Small intestine (tissue), 7 donors: Measurements from ENCODE around the gene DBF4B. TPM values are rescaled to one million over a fixed set of nuclear protein-coding genes. Genes with fewer than 3 reads are reported as not detected.

Experiments used
- DNase-seq, 2 donors: peaks; one replicate each; pipeline versions ENCODE4 v3.0.0 to v3.0.0-alpha.2; 2013
- FAIRE-seq: peaks from 2 replicates; lab custom pipeline; 2012; peaks lifted over from hg19 to GRCh38; lab: Jason Lieb, UNC
- H3K27ac ChIP-seq, 3 donors: one replicate each; pipeline ENCODE4 v1.5.1; 2013; ENCODE audit warnings: low read length in 2 of 3, mild to moderate bottlenecking in 2 of 3, control low read depth in 1 of 3, inconsistent platforms in 1 of 3, low read depth in 1 of 3, moderate library complexity in 1 of 3
- H3K27me3 ChIP-seq, 3 donors: one replicate each; pipeline ENCODE4 v1.6.1; 2013; ENCODE audit warnings: low read length in 3 of 3, inconsistent platforms in 1 of 3; ENCODE audit not compliant: control insufficient read depth in 3 of 3, insufficient read depth in 3 of 3
- H3K36me3 ChIP-seq, 3 donors: one replicate each; pipeline ENCODE4 v1.6.1; 2013; ENCODE audit warnings: low read length in 3 of 3, inconsistent platforms in 1 of 3, low read depth in 1 of 3, mild to moderate bottlenecking in 1 of 3, moderate library complexity in 1 of 3; ENCODE audit not compliant: control insufficient read depth in 3 of 3, insufficient read depth in 2 of 3
- H3K4me1 ChIP-seq, 3 donors: one replicate each; pipeline ENCODE4 v1.6.1; 2013; ENCODE audit warnings: low read length in 2 of 3, inconsistent platforms in 1 of 3, low read depth in 1 of 3, mild to moderate bottlenecking in 1 of 3, moderate library complexity in 1 of 3; ENCODE audit not compliant: control insufficient read depth in 3 of 3, insufficient read depth in 2 of 3
- H3K4me3 ChIP-seq, 3 donors: one replicate each; pipeline ENCODE4 v1.5.1; 2013; ENCODE audit warnings: low read length in 3 of 3, control low read depth in 1 of 3, inconsistent platforms in 1 of 3, low read depth in 1 of 3, mild to moderate bottlenecking in 1 of 3, moderate library complexity in 1 of 3
- H3K9me3 ChIP-seq, 2 donors: one replicate each; pipeline ENCODE4 v1.6.1; 2013; ENCODE audit warnings: low read depth in 1 of 2, low read length in 1 of 2; ENCODE audit not compliant: control insufficient read depth in 2 of 2, insufficient read depth in 1 of 2
- whole genome bisulfite sequencing, 3 donors: extraction: QIAGEN DNeasy Blood & Tissue Kit; methylation state at CpG; one replicate each; pipeline ENCODE4 v1.1.7; 2013; 5-methylcytosine and 5-hydroxymethylcytosine counted together
- polyA plus RNA-seq, 4 donors: library from polyadenylated mRNA; stranded (reverse) in 3 of 4; unstranded in 1 of 4; fragments of 200-250 nt in 3 of 4; fragments of 120-200 nt in 1 of 4; gene quantifications; one replicate each; pipeline versions ENCODE4 v1.2.1 to v1.2.3, GENCODE V29; 2013
- donor health status: healthy with polysubstance abuse.
- donor health status: control.
- donor health status: control.
- donor health status: Bipolar disorder and iron deficiency.
- donor health status: healthy.

The DBF4B gene
- polyA plus RNA-seq, 4 donors, result 0.54 to 9.1 (median 3.1) TPM

DNA sequence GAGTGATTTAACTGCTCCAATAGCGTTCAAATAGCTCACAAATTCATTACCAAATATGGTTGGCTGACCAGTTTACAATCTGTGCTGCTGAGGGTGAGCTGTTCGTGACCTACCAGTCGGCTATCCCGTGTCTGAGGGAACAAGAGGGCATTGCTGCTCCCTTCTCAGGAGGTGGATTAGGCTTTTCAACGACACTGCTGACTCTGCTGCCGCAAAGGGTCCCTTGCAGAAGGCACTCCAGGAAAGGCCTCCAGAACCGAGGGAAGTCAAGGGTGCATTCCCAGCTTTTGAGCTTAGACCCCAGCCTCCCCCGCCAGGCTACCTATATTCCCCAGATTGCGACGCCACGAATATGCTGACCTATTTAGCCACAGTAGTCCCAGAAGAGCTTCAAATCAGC, 89.3 kb downstream of the DBF4B start:
- Histone ChIP-seq H3K4me3 (no peak overlapping the region), H3K9me3 (no peaks in the 10 kb centered on the region), H3K27ac (peak overlapping the region in 1 of 3 donors; percentile 76), H3K27me3 (no peaks in the 10 kb centered on the region), H3K4me1 (peaks cover 0 to 5% (median 3%) of the 10 kb centered on the region in 3 donors), H3K36me3 (peaks cover 0 to 2% (median 0%) of the 10 kb centered on the region in 3 donors)
- FAIRE-seq (no peak), DNase-seq (no peak)
- 76 to 78% (median 78%) methylated on average over 11 of the region's 11 CpGs for WGBS, 3 donors

DNA sequence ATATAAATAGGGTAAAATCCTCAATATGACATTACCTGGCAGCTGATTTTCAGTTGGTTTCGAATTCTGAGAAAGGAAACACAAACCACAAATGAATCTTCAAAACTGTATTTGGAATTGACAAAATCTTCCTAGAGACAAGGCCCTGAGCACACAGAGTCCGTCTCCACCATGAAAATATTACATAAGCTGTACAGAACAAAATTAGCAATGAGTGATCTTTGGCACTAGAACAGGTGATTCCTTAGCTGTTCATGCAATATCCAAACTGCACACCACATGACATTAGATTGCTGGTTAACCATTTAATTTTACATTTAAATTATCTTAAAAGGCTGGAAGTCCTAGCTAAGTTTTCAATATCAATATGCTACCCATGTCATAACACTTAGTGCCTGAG, 89.9 kb downstream of the DBF4B start:
- H3K27me3 ChIP-seq, result no peaks in the 10 kb centered on the region
- DNase-seq (peak in 1 of 2 donors; percentile 52), FAIRE-seq (no peak)
- WGBS, 3 donors, result 42 to 62% (median 50%) methylated on average over 2 of the region's 2 CpGs
- peaks cover 0 to 5% (median 3%) of the 10 kb centered on the region in 3 donors for H3K4me1 ChIP-seq
- H3K9me3 ChIP-seq, result no peaks in the 10 kb centered on the region
- peaks cover 0 to 2% (median 0%) of the 10 kb centered on the region in 3 donors for H3K36me3 ChIP-seq
- H3K27ac ChIP-seq, result no peak overlapping the region
- H3K4me3 ChIP-seq, result no peak overlapping the region

Other genes starting within 250 kb of the DBF4B start
- 10 to 100 TPM in 2 of 4 donors, 1 to 10 TPM in 2; 7.3 to 29.6 (median 10.7) TPM for gene GPATCH8, start 205.3 kb upstream of the DBF4B start, polyA plus RNA-seq
- gene FZD2, start 151.2 kb upstream of the DBF4B start, polyA plus RNA-seq, result 1 to 10 TPM in 1 of 4 donors, under 1 TPM in 1, not detected in 2; 0.79 to 3.1 TPM
- under 1 TPM in 2 of 4 donors, not detected in 2; 0.06 to 0.59 TPM for gene MEIOC, start 52.2 kb upstream of the DBF4B start, polyA plus RNA-seq
- gene CCDC43, start 18.9 kb upstream of the DBF4B start, polyA plus RNA-seq, result 10 to 100 TPM in 3 of 4 donors, 1 to 10 TPM in 1; 8.1 to 26.0 (median 15.9) TPM
- gene ADAM11, start 50.3 kb downstream of the DBF4B start, polyA plus RNA-seq, result under 1 TPM in 2 of 4 donors, not detected in 2; 0.15 to 0.62 TPM
- gene GJC1, start 121.6 kb downstream of the DBF4B start, polyA plus RNA-seq, result 1 to 10 TPM in 2 of 4 donors, not detected in 2; 3.2 to 4.7 TPM
- 1 to 10 TPM in 3 of 4 donors, not detected in 1; 1.2 to 6.5 (median 1.5) TPM for gene HIGD1B, start 139.2 kb downstream of the DBF4B start, polyA plus RNA-seq
- 10 to 100 TPM; 19.9 to 71.2 (median 33.8) TPM for gene EFTUD2, start 190.8 kb downstream of the DBF4B start, polyA plus RNA-seq
- gene GFAP, start 206.8 kb downstream of the DBF4B start, polyA plus RNA-seq, result 1 to 10 TPM in 1 of 4 donors, under 1 TPM in 2, not detected in 1; 0.32 to 1.3 (median 0.45) TPM
- 1 to 10 TPM in 2 of 4 donors, under 1 TPM in 2; 0.27 to 9.5 (median 3.8) TPM for gene KIF18B, start 239.1 kb downstream of the DBF4B start, polyA plus RNA-seq